Kidney epithelial cell (primary cell): ENCODE results near the gene ZNF316. TPM values are rescaled to one million over a fixed set of nuclear protein-coding genes. Genes with fewer than 3 reads are reported as not detected.

Experiments used
- DNase-seq: peaks from one replicate; pipeline ENCODE4 v3.0.0-alpha.2; 2010; ENCODE audit warnings: low read depth
- H3K27me3 ChIP-seq: 2 replicates; pipeline ENCODE4 v1.6.0; 2011; ENCODE audit warnings: low read length; ENCODE audit not compliant: control insufficient read depth, insufficient read depth
- H3K36me3 ChIP-seq: 2 replicates; pipeline ENCODE4 v1.5.1; 2011; ENCODE audit warnings: low read length; ENCODE audit not compliant: control insufficient read depth, insufficient read depth
- H3K4me3 ChIP-seq: 2 replicates; pipeline ENCODE4 v1.5.1; 2011; ENCODE audit warnings: low read depth, mild to moderate bottlenecking, control low read depth, low read length
- total RNA-seq: library from RNA; depleted of rRNA; stranded (reverse); fragments of >200 nt; gene quantifications from 2 replicates; pipeline ENCODE4 v1.2.3, GENCODE V29; 2015
- TF ChIP-seq, protein P1 (sequence below): IDR thresholded peaks from 2 replicates; pipeline ENCODE4 v1.5.1; 2011; ENCODE audit warnings: mild to moderate bottlenecking, moderate library complexity, low read length, control low read depth, inconsistent platforms; ENCODE audit not compliant: insufficient read depth, poor library complexity, severe bottlenecking

Gene ZNF316
- total RNA-seq, 1 donor from 2014 or later, result 26.2 TPM

- Histone ChIP-seq H3K4me3 (peak overlapping the region; percentile 87), H3K36me3 (no peaks in the 10 kb centered on the region), H3K27me3 (no peaks in the 10 kb centered on the region)
- DNase-seq, result no peak
- TF ChIP-seq, protein P1, sequence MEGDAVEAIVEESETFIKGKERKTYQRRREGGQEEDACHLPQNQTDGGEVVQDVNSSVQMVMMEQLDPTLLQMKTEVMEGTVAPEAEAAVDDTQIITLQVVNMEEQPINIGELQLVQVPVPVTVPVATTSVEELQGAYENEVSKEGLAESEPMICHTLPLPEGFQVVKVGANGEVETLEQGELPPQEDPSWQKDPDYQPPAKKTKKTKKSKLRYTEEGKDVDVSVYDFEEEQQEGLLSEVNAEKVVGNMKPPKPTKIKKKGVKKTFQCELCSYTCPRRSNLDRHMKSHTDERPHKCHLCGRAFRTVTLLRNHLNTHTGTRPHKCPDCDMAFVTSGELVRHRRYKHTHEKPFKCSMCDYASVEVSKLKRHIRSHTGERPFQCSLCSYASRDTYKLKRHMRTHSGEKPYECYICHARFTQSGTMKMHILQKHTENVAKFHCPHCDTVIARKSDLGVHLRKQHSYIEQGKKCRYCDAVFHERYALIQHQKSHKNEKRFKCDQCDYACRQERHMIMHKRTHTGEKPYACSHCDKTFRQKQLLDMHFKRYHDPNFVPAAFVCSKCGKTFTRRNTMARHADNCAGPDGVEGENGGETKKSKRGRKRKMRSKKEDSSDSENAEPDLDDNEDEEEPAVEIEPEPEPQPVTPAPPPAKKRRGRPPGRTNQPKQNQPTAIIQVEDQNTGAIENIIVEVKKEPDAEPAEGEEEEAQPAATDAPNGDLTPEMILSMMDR, result peak; percentile 19
Observed at GRCh38 chr7:6637544-6638229, 569 bp downstream of the ZNF316 start.

DNA sequence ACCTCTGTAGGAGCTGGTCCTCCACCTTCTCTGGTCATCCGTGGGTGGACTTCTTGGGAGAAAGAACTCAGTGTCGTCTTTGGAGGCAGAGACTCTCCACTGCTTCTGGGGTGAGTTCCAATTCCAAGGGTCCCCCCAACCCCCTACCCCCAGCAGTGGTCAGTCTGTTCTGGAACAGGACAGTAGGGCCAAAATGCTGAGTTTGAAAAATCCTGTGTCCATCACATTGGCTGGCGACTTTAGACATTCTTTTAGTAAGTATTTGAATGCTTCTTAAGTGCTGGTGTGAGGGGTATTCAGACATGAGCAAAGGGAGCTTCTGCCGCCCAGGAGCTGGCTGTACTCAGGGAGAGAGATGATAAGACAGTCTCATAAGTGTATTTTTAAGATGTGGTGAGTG, 1.9 kb downstream of the ZNF316 start:
- no peaks in the 10 kb centered on the region for H3K27me3 ChIP-seq
- no peak overlapping the region for H3K4me3 ChIP-seq
- DNase-seq, result no peak
- TF ChIP-seq, protein P1, result no peak
- no peaks in the 10 kb centered on the region for H3K36me3 ChIP-seq

DNA sequence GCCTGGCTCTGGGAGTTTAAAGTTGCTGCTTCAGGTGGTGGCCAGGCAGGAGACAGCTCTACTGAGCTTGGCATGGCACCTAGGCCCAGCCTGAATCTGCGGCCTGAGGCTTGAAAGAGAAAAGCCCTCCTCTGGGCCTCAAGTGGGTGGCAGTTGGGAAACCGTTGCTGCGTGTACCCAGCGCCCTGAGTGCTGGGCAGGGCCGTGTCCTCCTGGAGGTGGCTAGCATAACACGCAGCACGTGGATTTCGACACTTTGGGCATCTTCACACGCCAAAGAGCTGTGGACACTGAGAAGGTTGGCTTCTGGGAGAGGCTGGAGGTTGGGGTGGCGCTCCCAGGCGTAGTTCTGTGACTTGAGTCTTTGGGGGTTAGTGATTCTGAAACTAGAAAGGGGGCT, 2.5 kb downstream of the ZNF316 start:
- Histone ChIP-seq H3K36me3 (no peaks in the 10 kb centered on the region), H3K27me3 (no peaks in the 10 kb centered on the region), H3K4me3 (no peak overlapping the region)
- TF ChIP-seq, protein P1, result no peak
- no peak for DNase-seq

- no peaks in the 10 kb centered on the region for H3K36me3 ChIP-seq
- H3K4me3 ChIP-seq, result no peak overlapping the region
- TF ChIP-seq, protein P1, result no peak
- DNase-seq, result no peak
- H3K27me3 ChIP-seq, result no peaks in the 10 kb centered on the region
Observed at GRCh38 chr7:6640246-6640721, 3.2 kb downstream of the ZNF316 start.

DNA sequence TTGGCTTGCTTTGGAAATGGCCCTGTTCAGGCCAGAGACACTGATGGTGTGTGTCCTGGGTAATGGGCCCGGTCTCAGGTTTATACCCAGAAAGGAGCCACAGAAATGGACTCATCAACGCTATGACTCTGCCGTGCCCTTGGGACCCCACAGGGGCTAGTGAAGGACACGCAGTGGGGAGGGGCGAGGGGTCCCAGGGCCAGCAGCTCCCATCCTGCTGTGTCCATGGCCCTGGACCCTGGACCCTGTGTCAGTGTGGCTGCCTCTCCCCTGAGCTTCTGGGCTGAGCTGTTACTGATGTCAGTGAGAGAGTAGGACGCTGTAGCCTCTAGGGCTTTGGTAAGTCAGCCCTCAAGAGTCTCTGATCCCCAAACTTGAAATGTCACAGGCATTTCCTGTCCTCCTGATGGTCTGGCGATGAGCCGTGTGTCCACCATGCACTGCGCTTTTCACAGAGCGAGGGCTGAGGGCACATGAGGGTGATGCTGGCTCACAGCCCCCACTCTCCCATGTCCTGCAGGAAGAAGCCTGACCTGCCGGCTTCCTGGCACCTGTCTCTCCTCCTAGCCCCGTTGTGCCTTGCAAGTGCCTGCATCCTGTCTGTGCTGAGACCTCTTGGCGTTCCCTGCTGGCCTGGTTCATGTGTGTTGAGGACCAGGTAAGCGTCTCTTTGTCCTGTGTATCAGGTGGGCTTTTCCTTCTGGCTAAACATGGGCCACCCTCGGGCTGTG, 4.4 kb downstream of the ZNF316 start:
- H3K36me3 ChIP-seq, result peaks cover 1% of the 10 kb centered on the region
- DNase-seq, result no peak
- no peaks in the 10 kb centered on the region for H3K27me3 ChIP-seq
- H3K4me3 ChIP-seq, result no peak overlapping the region
- TF ChIP-seq, protein P1, result no peak
